ENCODE measurements around the gene SPTB.

Gene SPTB

DNA sequence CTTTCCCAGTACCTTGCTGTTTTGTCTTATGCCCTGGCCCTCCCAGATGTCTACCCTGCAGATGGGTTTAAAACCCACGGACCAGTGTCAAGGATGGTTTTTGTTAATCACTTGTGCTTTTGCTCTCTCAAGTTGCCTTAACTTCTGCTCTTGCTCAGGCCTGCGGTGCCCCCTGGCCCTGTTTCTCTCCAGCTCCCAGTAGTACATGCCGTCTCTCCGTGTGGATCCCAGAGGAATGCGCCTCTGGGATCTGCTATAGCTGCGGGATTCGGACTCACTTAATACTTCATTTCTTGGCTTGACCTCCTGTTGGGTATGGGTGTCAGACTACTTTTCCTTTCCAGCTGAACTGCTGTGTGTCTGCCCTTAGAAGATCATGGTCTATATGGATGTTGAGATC lies 160.9 kb downstream of the SPTB start:
- DNase-seq (ENCODE audit: low read depth): no peak
- H3K4me3 ChIP-seq (ENCODE audit: low read depth, low read length): no peak overlapping the region
- no peak for TF ChIP-seq CTCF (conservative IDR thresholded peaks at IDR 0.05; ENCODE audit: low read depth, low read length)

DNA sequence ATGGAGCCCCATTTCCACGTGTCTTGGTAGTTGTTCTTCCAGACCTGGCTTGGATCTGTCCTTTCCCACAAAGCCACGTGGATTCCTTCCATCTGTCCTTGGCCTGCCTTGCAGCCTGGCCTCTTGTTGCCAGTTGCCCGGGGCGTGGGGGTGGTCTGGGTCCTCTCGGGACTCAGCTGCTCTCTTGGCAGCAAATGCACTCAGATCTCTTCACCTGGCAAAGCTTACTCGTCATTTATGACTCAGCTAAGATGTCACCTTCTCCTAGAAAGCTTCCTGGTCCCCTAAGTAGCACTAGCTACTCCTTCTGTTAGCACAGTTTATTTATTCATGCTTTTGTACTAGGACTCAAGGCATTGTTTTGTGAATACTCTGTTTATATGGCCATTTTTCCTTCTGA lies 161.8 kb downstream of the SPTB start:
- H3K4me3 ChIP-seq (ENCODE audit: low read depth, low read length): no peak overlapping the region
- no peak for TF ChIP-seq CTCF (conservative IDR thresholded peaks at IDR 0.05; ENCODE audit: low read depth, low read length)
- DNase-seq (ENCODE audit: low read depth): no peak

DNA sequence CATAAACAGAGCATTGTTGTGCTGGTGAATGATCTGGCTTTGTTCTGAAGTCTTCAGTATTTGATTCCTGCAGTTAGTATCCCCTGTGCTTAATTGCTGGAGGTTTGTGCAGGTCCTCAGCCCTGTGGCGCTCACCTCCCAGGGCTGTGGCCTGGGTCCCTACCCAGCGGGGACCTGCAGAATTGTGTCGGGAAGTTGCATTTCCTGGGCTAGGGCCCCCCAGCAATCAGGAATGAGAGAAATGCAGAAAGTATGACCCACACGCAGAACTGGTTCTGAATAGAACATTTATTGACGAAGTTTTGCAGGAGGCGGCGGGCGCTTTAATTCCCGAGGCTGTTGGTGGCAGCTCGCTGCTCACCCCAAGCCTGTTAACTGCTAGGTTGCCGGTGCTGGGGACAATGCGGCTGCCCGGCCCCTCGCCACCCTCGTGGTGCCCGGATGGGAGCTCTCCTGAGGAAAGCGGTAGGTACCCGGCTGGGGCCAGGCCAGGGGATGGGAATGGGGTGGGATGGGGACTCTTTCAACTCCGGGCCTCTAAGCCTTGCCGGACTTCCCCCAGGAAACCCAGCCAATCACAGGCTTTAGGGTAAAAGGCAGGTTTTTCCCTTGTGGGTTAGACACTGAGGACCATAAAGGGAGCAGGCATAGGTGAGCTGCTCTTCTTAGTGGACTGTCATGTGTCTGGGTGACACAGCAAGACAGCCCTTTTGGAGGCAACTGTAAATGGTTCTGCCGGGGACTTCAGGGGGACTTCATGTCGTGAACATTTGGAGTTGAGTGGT lies 163.9 kb downstream of the SPTB start:
- peak; percentile 57 for DNase-seq (ENCODE audit: low read depth)
- peak overlapping the region; percentile 53 for H3K4me3 ChIP-seq (ENCODE audit: low read depth, low read length)
- TF ChIP-seq CTCF (conservative IDR thresholded peaks at IDR 0.05; ENCODE audit: low read depth, low read length): no peak

DNA sequence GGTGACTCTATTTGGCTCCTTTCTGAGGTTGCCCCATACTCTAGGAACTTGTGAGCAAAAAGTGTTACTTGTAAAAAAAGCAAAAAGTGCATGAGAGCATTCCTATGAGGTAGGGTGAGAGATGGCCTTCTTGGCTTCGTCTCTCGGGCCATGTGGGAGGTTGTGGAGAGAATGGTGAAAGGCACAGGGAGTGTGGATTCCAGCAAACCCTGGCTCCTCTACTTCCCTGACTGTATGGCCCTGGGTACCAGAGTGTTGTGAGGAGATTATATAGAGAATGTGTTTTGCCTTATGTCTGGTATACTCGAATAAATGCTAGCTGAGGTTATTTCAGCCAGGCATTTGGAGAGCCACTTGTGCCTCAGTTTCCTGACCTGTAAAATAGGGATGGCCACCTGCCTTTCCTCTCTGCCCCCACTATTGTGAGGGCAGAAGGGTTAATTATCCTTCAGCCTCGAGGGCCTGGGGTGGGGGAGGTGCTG lies 164.5 kb downstream of the SPTB start:
- H3K4me3 ChIP-seq (ENCODE audit: low read depth, low read length): no peak overlapping the region
- no peak for DNase-seq (ENCODE audit: low read depth)
- TF ChIP-seq CTCF (conservative IDR thresholded peaks at IDR 0.05; ENCODE audit: low read depth, low read length): no peak

DNA sequence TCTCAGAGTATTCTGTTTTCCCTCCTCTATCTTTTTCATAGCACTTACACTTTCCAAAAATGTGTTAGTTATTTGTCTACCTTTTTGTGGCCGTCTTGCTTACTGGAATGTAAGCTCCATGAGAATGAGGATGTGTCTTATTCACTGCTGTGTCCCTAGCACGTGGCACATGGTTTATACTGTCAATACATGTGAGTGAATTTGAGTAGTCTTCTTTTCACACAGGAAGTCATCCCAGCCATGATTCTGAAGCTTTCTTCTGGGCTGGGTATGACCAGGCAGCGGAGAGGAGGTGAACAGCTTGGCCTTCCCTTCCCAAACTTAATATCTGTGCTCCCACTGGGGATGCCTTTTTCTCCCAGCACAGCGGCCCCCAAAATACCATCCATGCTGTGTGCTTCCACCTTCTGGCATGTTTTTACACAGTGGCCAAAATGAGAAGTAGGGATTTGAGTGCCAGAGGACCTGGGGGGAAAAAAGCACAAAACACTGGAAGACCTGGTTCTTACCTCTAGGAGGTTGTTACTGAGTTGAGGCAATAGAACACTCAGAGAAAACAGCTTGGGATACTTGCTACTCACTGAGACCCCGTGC lies 165.2 kb downstream of the SPTB start:
- no peak for DNase-seq (ENCODE audit: low read depth)
- H3K4me3 ChIP-seq (ENCODE audit: low read depth, low read length): no peak overlapping the region
- no peak for TF ChIP-seq CTCF (conservative IDR thresholded peaks at IDR 0.05; ENCODE audit: low read depth, low read length)

- H3K4me3 ChIP-seq (ENCODE audit: low read depth, low read length): no peak overlapping the region
- no peak for TF ChIP-seq CTCF (conservative IDR thresholded peaks at IDR 0.05; ENCODE audit: low read depth, low read length)
- no peak for DNase-seq (ENCODE audit: low read depth)
Measured at GRCh38 chr14:64713677-64714076, 166.0 kb downstream of the SPTB start.

- TF ChIP-seq CTCF (conservative IDR thresholded peaks at IDR 0.05; ENCODE audit: low read depth, low read length): no peak
- no peak overlapping the region for H3K4me3 ChIP-seq (ENCODE audit: low read depth, low read length)
- DNase-seq (ENCODE audit: low read depth): no peak
Measured at GRCh38 chr14:64711039-64711438, 168.7 kb downstream of the SPTB start.

All from choroid plexus epithelial cell (primary cell).